Nephron (organoid): ENCODE measurements around the gene NHLH1.

ENCODE experiments used
- H3K27ac Mint-ChIP-seq, 3 experiments: 2 replicates each; pipeline ENCODE4 v1.8.0; 2020; ENCODE audit warnings: mixed read lengths in 3 of 3, mild to moderate bottlenecking in 2 of 3, moderate library complexity in 1 of 3
- H3K27me3 Mint-ChIP-seq: 2 replicates; pipeline ENCODE4 v1.8.0; 2021; ENCODE audit warnings: low read depth, mild to moderate bottlenecking, moderate library complexity, mixed read lengths
- H3K36me3 Mint-ChIP-seq: 2 replicates; pipeline ENCODE4 v1.8.0; 2020; ENCODE audit warnings: low read depth, mixed read lengths
- H3K4me1 Mint-ChIP-seq: 2 replicates; pipeline ENCODE4 v1.8.0; 2020; ENCODE audit warnings: mixed read lengths
- H3K4me3 Mint-ChIP-seq, 3 experiments: 2 replicates each; pipeline ENCODE4 v1.8.0; 2020; ENCODE audit warnings: mild to moderate bottlenecking in 3 of 3, mixed read lengths in 3 of 3, moderate library complexity in 2 of 3
- H3K9me3 Mint-ChIP-seq: 2 replicates; pipeline ENCODE4 v1.8.0; 2020; ENCODE audit warnings: mixed read lengths
- TF ChIP-seq, protein P1 (sequence below), 3 experiments: fragments of 200-600 bp; sonication (generic); IDR thresholded peaks; one replicate each; pipeline ENCODE4 v1.5.0; 2021; ENCODE audit warnings: antibody characterized with exemption in 3 of 3; ENCODE audit not compliant: unreplicated experiment in 3 of 3

NHLH1 gene

GRCh38 chr1:160363010-160363409 lies 3.9 kb upstream of the NHLH1 start:
- H3K27me3 Mint-ChIP-seq = peaks cover 8% of the 10 kb centered on the region

GRCh38 chr1:160363951-160364735 lies 2.7 kb upstream of the NHLH1 start:
- H3K27me3 Mint-ChIP-seq = peaks cover 8% of the 10 kb centered on the region
- H3K36me3 Mint-ChIP-seq = peaks cover 13% of the 10 kb centered on the region
- TF ChIP-seq, protein P1, sequence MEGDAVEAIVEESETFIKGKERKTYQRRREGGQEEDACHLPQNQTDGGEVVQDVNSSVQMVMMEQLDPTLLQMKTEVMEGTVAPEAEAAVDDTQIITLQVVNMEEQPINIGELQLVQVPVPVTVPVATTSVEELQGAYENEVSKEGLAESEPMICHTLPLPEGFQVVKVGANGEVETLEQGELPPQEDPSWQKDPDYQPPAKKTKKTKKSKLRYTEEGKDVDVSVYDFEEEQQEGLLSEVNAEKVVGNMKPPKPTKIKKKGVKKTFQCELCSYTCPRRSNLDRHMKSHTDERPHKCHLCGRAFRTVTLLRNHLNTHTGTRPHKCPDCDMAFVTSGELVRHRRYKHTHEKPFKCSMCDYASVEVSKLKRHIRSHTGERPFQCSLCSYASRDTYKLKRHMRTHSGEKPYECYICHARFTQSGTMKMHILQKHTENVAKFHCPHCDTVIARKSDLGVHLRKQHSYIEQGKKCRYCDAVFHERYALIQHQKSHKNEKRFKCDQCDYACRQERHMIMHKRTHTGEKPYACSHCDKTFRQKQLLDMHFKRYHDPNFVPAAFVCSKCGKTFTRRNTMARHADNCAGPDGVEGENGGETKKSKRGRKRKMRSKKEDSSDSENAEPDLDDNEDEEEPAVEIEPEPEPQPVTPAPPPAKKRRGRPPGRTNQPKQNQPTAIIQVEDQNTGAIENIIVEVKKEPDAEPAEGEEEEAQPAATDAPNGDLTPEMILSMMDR (IDR thresholded peaks at IDR 0.05; ENCODE audit: unreplicated experiment in 3 of 3) = no peak
- H3K4me3 Mint-ChIP-seq = no peak overlapping the region
- H3K4me1 Mint-ChIP-seq = peaks cover 35% of the 10 kb centered on the region
- H3K9me3 Mint-ChIP-seq = no peaks in the 10 kb centered on the region
- peak overlapping the region in 2 of 3 experiments; percentile 17 to 42 for H3K27ac Mint-ChIP-seq

More at GRCh38 chr1:160363010-160363409, 3.9 kb upstream of the NHLH1 start:
- TF ChIP-seq, protein P1 (IDR thresholded peaks at IDR 0.05; ENCODE audit: unreplicated experiment in 3 of 3) = no peak
- Mint-ChIP-seq H3K36me3 (peaks cover 23% of the 10 kb centered on the region), H3K9me3 (no peaks in the 10 kb centered on the region), H3K27ac (peak overlapping the region; percentile 17 to 71 (median 23)), H3K4me1 (peaks cover 35% of the 10 kb centered on the region), H3K4me3 (no peak overlapping the region)

GRCh38 chr1:160365325-160365724 lies 1.5 kb upstream of the NHLH1 start:
- H3K4me3 Mint-ChIP-seq = no peak overlapping the region
- peaks cover 35% of the 10 kb centered on the region for H3K4me1 Mint-ChIP-seq
- no peak overlapping the region for H3K27ac Mint-ChIP-seq
- TF ChIP-seq, protein P1 (IDR thresholded peaks at IDR 0.05; ENCODE audit: unreplicated experiment in 3 of 3) = no peak
- peaks cover 8% of the 10 kb centered on the region for H3K36me3 Mint-ChIP-seq
- H3K27me3 Mint-ChIP-seq = peaks cover 8% of the 10 kb centered on the region
- no peaks in the 10 kb centered on the region for H3K9me3 Mint-ChIP-seq

DNA sequence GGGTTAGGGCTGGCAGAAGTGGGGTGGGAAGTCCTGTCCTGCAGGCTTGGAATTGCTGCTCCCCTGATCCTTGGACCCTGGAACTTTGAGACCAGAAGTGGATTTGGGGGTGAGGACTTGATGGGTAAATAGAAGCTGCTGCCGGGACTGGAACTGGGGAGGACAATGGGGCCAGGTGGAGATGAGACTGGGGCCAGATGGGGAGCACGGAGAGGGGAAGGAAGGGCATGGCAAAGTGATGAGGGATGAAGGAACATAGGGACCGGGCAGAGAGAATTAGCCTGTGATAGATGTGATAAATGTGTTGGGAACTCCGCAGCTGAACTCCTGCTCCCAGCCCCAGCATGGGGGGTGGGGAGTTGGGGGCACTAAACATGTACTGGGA lies 637 bp downstream of the NHLH1 start:
- Mint-ChIP-seq H3K9me3 (no peaks in the 10 kb centered on the region), H3K36me3 (no peaks in the 10 kb centered on the region), H3K4me1 (peaks cover 26% of the 10 kb centered on the region), H3K27me3 (peaks cover 8% of the 10 kb centered on the region), H3K27ac (peak overlapping the region in 1 of 3 experiments; percentile 18), H3K4me3 (no peak overlapping the region)
- TF ChIP-seq, protein P1 (IDR thresholded peaks at IDR 0.05; ENCODE audit: unreplicated experiment in 3 of 3) = no peak

DNA sequence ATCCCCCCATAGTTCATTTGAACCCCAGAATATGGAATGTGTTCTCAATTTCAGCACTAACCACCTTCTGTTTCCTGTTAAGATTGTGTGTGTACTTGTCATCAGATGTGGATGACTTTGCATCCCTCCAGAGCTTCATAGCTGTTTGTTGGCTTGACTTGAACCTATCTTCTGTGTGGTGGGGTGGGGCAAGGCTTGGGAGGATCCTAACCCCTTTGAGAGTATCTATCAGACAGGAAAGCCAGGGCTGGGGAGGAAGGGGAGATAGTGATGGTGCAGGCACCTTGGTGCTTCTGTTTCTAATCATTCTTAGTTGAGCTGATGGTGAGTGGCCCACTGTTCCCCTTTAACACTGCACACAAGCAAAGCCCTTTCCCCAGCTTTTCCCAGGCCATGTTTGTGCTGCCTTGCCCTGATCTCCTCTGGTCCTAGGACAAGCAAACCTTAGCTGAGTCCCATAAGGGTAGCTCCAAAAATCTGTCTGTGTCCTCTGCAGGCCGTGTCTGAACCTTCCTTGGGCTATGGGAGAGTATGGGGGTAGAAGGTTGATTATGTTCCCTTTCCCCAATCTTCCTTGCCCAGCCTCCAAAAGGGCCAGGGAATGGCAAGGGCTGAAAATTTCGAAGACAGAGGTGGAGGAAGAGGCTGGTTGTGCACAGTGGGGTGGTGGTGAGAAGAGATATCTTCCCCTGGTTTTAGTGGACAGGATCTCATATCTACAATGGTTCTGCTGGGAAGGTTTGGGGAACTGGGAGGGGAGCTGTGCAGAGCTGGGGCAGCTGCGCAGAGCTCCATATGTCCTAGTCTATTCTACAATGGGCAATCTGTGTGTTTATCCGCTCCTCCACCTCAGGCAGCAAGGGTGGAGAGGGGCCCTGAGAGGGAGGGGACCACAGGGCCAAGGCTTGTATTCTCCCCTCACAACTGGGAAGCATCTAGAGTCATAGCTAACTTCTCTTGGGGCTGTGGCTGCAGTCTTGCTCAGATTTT lies 1.4 kb downstream of the NHLH1 start:
- H3K4me1 Mint-ChIP-seq = peaks cover 19% of the 10 kb centered on the region
- H3K4me3 Mint-ChIP-seq = no peak overlapping the region
- H3K27ac Mint-ChIP-seq = peak overlapping the region in 1 of 3 experiments; percentile 18
- no peaks in the 10 kb centered on the region for H3K36me3 Mint-ChIP-seq
- TF ChIP-seq, protein P1 (IDR thresholded peaks at IDR 0.05; ENCODE audit: unreplicated experiment in 3 of 3) = no peak
- H3K9me3 Mint-ChIP-seq = no peaks in the 10 kb centered on the region
- H3K27me3 Mint-ChIP-seq = peaks cover 8% of the 10 kb centered on the region
